Neural crest cell (in vitro differentiated cells): ENCODE results near the gene COL6A1. TPM values are rescaled to one million over a fixed set of nuclear protein-coding genes. Genes with fewer than 3 reads are reported as not detected.

Experiments used
- DNase-seq: peaks from one replicate; pipeline ENCODE4 v3.0.0; 2021; ENCODE audit warnings: low read depth, mixed read lengths, low spot score
- H3K27ac Mint-ChIP-seq: one replicate; pipeline ENCODE4 v1.8.0; 2021; ENCODE audit warnings: mild to moderate bottlenecking, mixed read lengths; ENCODE audit not compliant: unreplicated experiment
- H3K27me3 Mint-ChIP-seq: 2 replicates; pipeline ENCODE4 v1.8.0; 2021; ENCODE audit warnings: low read depth, mild to moderate bottlenecking, mixed read lengths
- H3K36me3 Mint-ChIP-seq: 2 replicates; pipeline ENCODE4 v1.8.0; 2021; ENCODE audit warnings: low read depth, mild to moderate bottlenecking, mixed read lengths
- H3K4me1 Mint-ChIP-seq: 2 replicates; pipeline ENCODE4 v1.8.0; 2021; ENCODE audit warnings: mixed read lengths
- H3K4me3 Mint-ChIP-seq: one replicate; pipeline ENCODE4 v1.8.0; 2021; ENCODE audit warnings: mild to moderate bottlenecking, mixed read lengths
- H3K9me3 Mint-ChIP-seq: 2 replicates; pipeline ENCODE4 v1.8.0; 2021; ENCODE audit warnings: mixed read lengths
- CTCF ChIP-seq: fragments of 200-600 bp; sonication (generic); conservative IDR thresholded peaks from 2 replicates; pipeline ENCODE4 v1.5.0; 2021; ENCODE audit warnings: antibody characterized with exemption, mild to moderate bottlenecking
- total RNA-seq: library from RNA; stranded (reverse); gene quantifications from 2 replicates; pipeline ENCODE4 v1.2.1, GENCODE V29; 2021

The COL6A1 gene
- total RNA-seq, 1 donor from 2014 or later = 120 TPM

- no peak for TF ChIP-seq CTCF
- no peaks in the 10 kb centered on the region for H3K27me3 Mint-ChIP-seq
- H3K36me3 Mint-ChIP-seq = no peaks in the 10 kb centered on the region
- H3K4me1 Mint-ChIP-seq = no peaks in the 10 kb centered on the region
- H3K27ac Mint-ChIP-seq = no peak overlapping the region
- DNase-seq = no peak
- H3K4me3 Mint-ChIP-seq = no peak overlapping the region
- no peaks in the 10 kb centered on the region for H3K9me3 Mint-ChIP-seq
Measured at GRCh38 chr21:45937721-45938452, 43.7 kb upstream of the COL6A1 start.

DNA sequence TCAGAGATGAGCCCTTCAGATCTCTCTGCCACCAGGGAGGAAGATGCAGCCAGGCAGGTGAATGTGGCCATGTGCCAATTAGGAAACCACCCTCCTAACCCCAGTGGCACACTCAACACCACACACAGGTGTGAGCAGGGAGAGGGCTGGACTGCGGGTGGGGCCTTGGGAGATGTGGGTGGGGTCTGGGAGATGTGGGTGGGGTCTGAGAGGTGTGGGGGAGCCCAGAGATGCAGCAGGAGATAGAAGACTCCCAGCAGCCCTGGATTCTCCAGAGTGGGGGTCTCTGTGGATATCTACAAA lies 43.2 kb upstream of the COL6A1 start:
- no peak for DNase-seq
- H3K4me1 Mint-ChIP-seq = no peaks in the 10 kb centered on the region
- H3K27ac Mint-ChIP-seq = no peak overlapping the region
- H3K27me3 Mint-ChIP-seq = no peaks in the 10 kb centered on the region
- H3K4me3 Mint-ChIP-seq = no peak overlapping the region
- no peaks in the 10 kb centered on the region for H3K36me3 Mint-ChIP-seq
- TF ChIP-seq CTCF = no peak
- no peaks in the 10 kb centered on the region for H3K9me3 Mint-ChIP-seq

- no peaks in the 10 kb centered on the region for H3K36me3 Mint-ChIP-seq
- no peaks in the 10 kb centered on the region for H3K27me3 Mint-ChIP-seq
- H3K4me3 Mint-ChIP-seq = no peak overlapping the region
- TF ChIP-seq CTCF = no peak
- no peaks in the 10 kb centered on the region for H3K4me1 Mint-ChIP-seq
- H3K9me3 Mint-ChIP-seq = no peaks in the 10 kb centered on the region
- no peak for DNase-seq
- H3K27ac Mint-ChIP-seq = no peak overlapping the region
Measured at GRCh38 chr21:45938811-45939520, 42.6 kb upstream of the COL6A1 start.

DNA sequence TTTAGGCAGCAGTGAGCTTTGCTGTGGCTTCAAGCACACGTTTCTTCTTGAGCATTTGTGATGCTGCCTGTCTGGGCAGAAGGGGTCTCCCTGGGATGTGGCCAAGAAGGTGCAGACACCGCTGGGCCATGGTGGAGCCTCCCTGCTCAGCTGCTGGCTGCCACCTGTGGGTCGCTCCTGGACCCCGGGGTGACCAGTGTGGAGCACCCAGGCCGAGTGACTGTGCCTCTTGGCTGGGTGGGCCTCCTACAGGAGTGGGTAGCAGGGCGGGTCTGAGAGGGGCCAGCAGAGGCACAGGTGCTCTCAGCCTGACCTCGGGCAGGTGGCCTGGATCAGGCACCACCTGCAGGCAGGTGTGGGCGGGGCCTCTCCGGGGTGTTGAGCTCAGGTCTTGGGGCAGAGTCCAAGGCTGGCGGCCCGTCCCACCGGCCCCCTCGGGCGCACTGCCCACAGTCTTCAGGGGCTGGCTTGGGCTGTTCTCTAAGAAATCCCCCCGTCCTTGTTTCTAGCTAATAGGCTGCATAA lies 42.0 kb upstream of the COL6A1 start:
- H3K27ac Mint-ChIP-seq = no peak overlapping the region
- TF ChIP-seq CTCF = no peak
- no peaks in the 10 kb centered on the region for H3K27me3 Mint-ChIP-seq
- H3K4me1 Mint-ChIP-seq = no peaks in the 10 kb centered on the region
- no peaks in the 10 kb centered on the region for H3K9me3 Mint-ChIP-seq
- no peak overlapping the region for H3K4me3 Mint-ChIP-seq
- DNase-seq = no peak
- H3K36me3 Mint-ChIP-seq = no peaks in the 10 kb centered on the region

- Mint-ChIP-seq H3K36me3 (no peaks in the 10 kb centered on the region), H3K27ac (no peak overlapping the region), H3K4me3 (no peak overlapping the region), H3K4me1 (no peaks in the 10 kb centered on the region), H3K9me3 (no peaks in the 10 kb centered on the region), H3K27me3 (no peaks in the 10 kb centered on the region)
- no peak for TF ChIP-seq CTCF
- no peak for DNase-seq
Measured at GRCh38 chr21:45940091-45940490, 41.5 kb upstream of the COL6A1 start.
